H1 (cell line): Measurements from ENCODE around the gene SHROOM3. TPM values are rescaled to one million over a fixed set of nuclear protein-coding genes. Genes with fewer than 3 reads are reported as not detected.

ENCODE experiments used
- CBX5 ChIP-seq: fragments of 300-800, 300-1000 bp; sonication (generic); IDR thresholded peaks from 2 replicates; pipeline ENCODE4 v1.7.1; 2016; ENCODE audit warnings: antibody characterized with exemption, low read length, low read depth
- CHD7 ChIP-seq: fragments of 300-600 bp; sonication (generic); IDR thresholded peaks from 2 replicates; pipeline ENCODE4 v1.7.1; 2012; ENCODE audit warnings: low read length, moderate library complexity, mild to moderate bottlenecking, inconsistent platforms; ENCODE audit not compliant: insufficient replicate concordance
- CTBP2 ChIP-seq: IDR thresholded peaks from 2 replicates; pipeline ENCODE4 v1.7.0; 2011; ENCODE audit warnings: borderline replicate concordance, mild to moderate bottlenecking, moderate library complexity, mixed read lengths, low read length; ENCODE audit not compliant: insufficient read depth, insufficient read length
- E2F6 ChIP-seq: IDR thresholded peaks from 2 replicates; pipeline ENCODE4 v1.6.1; 2012; ENCODE audit warnings: inconsistent platforms
- HDAC2 ChIP-seq, 2 experiments: fragments of 300-600 bp in 1 of 2; sonication (generic) in 1 of 2; IDR thresholded peaks; 2 replicates each; pipeline ENCODE4 v1.6.1; 2011 to 2012; ENCODE audit warnings: low read depth in 2 of 2, low read length in 2 of 2, mild to moderate bottlenecking in 2 of 2, moderate library complexity in 2 of 2, borderline replicate concordance in 1 of 2, inconsistent platforms in 1 of 2
- NRF1 ChIP-seq: IDR thresholded peaks from 2 replicates; pipeline ENCODE4 v1.6.1; 2011; ENCODE audit warnings: mild to moderate bottlenecking, low read depth, low read length, improper control_type of control experiment
- POLR2A ChIP-seq, 2 experiments: IDR thresholded peaks; 1 replicate in 1 of 2; 2 replicates in 1 of 2; pipeline ENCODE4 v1.6.1; 2011; ENCODE audit warnings: low read depth in 2 of 2, low read length in 2 of 2, mild to moderate bottlenecking in 2 of 2; ENCODE audit errors: control extremely low read depth in 1 of 2
- RNF2 ChIP-seq: fragments of 200-900, 300-1000 bp; sonication (generic); IDR thresholded peaks from 2 replicates; pipeline ENCODE4 v1.7.1; 2016; ENCODE audit warnings: borderline replicate concordance, low read depth, mild to moderate bottlenecking, antibody characterized with exemption, low read length; ENCODE audit not compliant: poor library complexity, severe bottlenecking; ENCODE audit errors: missing control alignments
- TAF1 ChIP-seq: IDR thresholded peaks from 2 replicates; pipeline ENCODE4 v1.6.1; 2011; ENCODE audit warnings: mild to moderate bottlenecking, low read depth, low read length
- polyA plus RNA-seq, 7 experiments: library from polyadenylated mRNA; depleted of rRNA in 3 of 7; stranded (reverse) in 5 of 7; unstranded in 2 of 7; fragments of >200 nt in 5 of 7; fragments of 200-250 nt in 2 of 7; gene quantifications; 1 replicate in 5 of 7; 2 replicates in 1 of 7; 4 replicates in 1 of 7; pipeline versions ENCODE4 v1.2.1 to v1.2.3, GENCODE V29; 2011 to 2013; ENCODE audit warnings: missing spikeins in 2 of 7, mixed read lengths in 2 of 7
- total RNA-seq: library from RNA; stranded (reverse); fragmentation: NEBNext Ultra II Directional; extraction: Animal tissue kit (Norgen Biotek cat#: 25700); gene quantifications from 2 replicates; pipeline ENCODE4 v1.2.1, GENCODE V29; 2021

SHROOM3 gene
- total and polyA plus RNA-seq, 2 of the 8 experiments (the other 6 are each of a cell fraction or from before 2014, with no cell fraction given), result 15.8 to 34.0 TPM

GRCh38 chr4:76388160-76388908, 46.7 kb upstream of the SHROOM3 start (continued):
- TF ChIP-seq CHD7, result no peak
- TF ChIP-seq POLR2A (IDR thresholded peaks at IDR 0.05; ENCODE audit: control extremely low read depth in 1 of 2, low read depth in 2 of 2, low read length in 2 of 2), result no peak
- no peak for TF ChIP-seq E2F6
- TF ChIP-seq NRF1, result no peak
- no peak for TF ChIP-seq CBX5
- TF ChIP-seq CTBP2, result no peak
- no peak for TF ChIP-seq TAF1
- TF ChIP-seq HDAC2 (IDR thresholded peaks at IDR 0.05; ENCODE audit: borderline replicate concordance in 1 of 2, low read depth in 2 of 2, low read length in 2 of 2), result no peak
- TF ChIP-seq RNF2, result no peak
